GM12864 (cell line): ENCODE measurements around the gene HNRNPU.
"Not testable (repeated sequence)": the region's sequence is repeated elsewhere in the genome, so short reads cannot be mapped to it uniquely, and the experiment has no call there.

Experiments
- DNase-seq: peaks from one replicate; pipeline ENCODE4 v3.0.0-alpha.2; 2011; ENCODE audit warnings: low read depth
- H3K4me3 ChIP-seq: 2 replicates; pipeline ENCODE4 v1.5.1; 2011; ENCODE audit warnings: mild to moderate bottlenecking, low read depth, low read length, control low read depth
- TF ChIP-seq, protein P1 (sequence below): IDR thresholded peaks from 2 replicates; pipeline ENCODE4 v1.5.1; 2011; ENCODE audit warnings: low read depth, mild to moderate bottlenecking, moderate library complexity, low read length, control low read depth, inconsistent platforms; ENCODE audit errors: missing control alignments

The HNRNPU gene

DNA sequence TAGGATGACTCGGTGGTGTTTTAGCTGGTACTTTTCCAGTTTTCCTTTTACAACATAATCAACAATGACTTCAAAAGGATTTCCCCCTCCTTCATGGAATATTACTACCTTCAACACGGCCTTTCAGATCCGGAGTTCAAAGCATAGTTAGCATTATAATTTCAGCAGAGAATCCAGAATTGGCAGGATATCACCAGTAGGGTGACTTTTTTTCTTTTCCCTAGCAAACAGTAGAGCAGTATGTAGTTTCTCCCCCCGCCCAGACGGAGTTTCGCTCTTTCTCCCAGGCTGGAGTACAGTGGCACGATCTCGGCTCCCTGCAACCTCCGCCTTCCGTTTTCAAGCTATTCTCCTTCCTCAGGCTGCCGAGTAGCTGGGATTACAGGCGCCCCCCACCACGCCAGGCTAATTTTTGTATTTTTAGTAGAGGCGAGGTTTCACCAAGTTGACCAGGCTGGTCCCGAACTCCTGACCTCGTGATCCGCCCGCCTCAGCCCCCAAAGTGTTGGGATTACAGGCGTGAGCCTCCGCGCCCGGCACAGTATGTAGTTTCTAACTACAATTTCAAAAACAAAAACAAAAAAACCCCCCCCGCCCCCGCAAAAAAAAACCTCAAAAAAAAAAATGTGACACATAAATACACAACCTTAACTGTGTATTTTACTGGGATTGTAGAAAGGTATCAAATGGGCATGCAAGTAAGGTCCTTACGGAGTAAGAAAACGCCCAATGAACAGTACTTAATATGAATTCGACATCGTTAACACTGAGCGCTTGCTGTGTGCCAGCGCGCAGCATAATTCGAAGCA is 30.4 kb downstream of the HNRNPU start:
- no peak for DNase-seq
- TF ChIP-seq, protein P1, sequence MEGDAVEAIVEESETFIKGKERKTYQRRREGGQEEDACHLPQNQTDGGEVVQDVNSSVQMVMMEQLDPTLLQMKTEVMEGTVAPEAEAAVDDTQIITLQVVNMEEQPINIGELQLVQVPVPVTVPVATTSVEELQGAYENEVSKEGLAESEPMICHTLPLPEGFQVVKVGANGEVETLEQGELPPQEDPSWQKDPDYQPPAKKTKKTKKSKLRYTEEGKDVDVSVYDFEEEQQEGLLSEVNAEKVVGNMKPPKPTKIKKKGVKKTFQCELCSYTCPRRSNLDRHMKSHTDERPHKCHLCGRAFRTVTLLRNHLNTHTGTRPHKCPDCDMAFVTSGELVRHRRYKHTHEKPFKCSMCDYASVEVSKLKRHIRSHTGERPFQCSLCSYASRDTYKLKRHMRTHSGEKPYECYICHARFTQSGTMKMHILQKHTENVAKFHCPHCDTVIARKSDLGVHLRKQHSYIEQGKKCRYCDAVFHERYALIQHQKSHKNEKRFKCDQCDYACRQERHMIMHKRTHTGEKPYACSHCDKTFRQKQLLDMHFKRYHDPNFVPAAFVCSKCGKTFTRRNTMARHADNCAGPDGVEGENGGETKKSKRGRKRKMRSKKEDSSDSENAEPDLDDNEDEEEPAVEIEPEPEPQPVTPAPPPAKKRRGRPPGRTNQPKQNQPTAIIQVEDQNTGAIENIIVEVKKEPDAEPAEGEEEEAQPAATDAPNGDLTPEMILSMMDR, result peak; percentile 20
- peak overlapping the region; percentile 72 for H3K4me3 ChIP-seq

DNA sequence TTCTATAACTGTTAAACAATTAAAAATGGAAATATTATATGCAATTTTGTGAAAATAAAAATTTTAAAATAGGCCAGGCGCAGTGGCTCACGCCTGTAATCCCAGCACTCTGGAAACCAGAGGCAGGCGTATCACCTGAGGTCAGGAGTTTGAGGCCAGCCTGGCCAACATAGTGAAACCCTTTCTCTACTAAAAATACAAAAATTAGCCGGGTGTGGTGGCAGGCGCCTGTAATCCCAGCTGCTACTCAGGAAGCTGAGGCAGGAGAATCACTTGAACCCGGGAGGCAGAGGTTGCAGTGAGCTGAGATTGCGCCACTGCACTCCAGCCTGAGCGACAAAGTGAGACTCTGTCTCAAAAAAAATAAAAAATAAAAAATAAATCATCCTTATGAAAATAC is 31.1 kb downstream of the HNRNPU start:
- peak overlapping the region; percentile 72; the same call in 1 of the 2 replicates for H3K4me3 ChIP-seq
- not testable (repeated sequence) for DNase-seq

DNA sequence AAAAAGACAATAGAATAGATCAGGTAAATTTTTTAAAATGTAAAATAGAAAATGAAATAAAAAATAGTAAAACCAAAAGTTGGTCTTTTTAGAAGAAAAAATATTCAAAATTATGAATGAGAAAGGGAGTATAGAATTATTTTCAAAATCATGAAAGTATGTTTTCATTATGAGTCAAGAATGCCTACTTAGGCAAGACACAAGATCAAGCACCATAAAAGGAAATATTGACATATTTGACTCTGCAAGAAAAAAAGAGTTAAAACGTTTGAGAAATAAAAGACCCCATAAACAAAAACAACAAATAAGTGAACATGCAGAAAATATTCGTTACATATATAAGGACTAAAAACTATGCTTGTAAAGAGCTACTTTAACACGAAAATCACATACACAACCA is 33.7 kb downstream of the HNRNPU start:
- H3K4me3 ChIP-seq, result no peak overlapping the region
- TF ChIP-seq, protein P1, result no peak
- no peak for DNase-seq

DNA sequence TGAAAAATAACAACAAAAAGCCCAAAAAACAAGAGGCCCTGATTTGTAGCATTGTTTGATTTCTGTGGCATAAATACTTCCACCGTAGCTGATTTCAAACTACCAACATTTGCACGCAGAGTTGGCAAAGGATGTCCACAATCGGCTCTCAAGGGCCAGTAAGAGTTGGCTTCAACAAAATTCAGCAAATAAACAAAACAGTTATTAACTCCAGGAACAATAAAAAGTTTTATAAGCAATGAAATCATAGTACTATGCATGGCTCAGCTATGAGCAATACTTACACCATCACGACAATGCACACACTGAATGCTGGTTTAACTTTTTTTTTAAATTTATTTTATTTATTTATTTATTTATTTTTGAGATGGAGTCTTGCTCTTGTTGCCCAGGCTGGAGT is 37.6 kb downstream of the HNRNPU start:
- H3K4me3 ChIP-seq, result no peak overlapping the region
- TF ChIP-seq, protein P1, result no peak
- no peak for DNase-seq

DNA sequence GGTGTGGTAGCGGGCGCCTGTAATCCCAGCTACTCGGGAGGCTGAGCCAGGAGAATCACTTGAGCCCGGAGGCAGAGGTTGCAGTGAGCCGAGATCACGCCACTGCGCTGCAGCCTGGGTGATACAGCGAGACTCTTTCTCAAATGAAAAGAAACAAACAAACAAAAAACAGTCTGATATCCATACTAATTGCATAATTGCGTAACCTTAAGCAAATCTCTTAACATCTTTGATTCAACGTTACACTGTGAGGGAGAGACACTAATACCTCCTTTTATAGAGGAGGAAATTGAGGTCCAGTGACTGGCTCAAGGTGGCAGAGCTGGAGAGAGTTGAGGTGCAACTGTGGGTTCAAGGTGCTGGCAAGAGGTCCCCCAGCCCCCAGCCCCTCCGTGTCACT is 41.5 kb downstream of the HNRNPU start:
- DNase-seq, result no peak
- TF ChIP-seq, protein P1, result no peak
- no peak overlapping the region for H3K4me3 ChIP-seq

DNA sequence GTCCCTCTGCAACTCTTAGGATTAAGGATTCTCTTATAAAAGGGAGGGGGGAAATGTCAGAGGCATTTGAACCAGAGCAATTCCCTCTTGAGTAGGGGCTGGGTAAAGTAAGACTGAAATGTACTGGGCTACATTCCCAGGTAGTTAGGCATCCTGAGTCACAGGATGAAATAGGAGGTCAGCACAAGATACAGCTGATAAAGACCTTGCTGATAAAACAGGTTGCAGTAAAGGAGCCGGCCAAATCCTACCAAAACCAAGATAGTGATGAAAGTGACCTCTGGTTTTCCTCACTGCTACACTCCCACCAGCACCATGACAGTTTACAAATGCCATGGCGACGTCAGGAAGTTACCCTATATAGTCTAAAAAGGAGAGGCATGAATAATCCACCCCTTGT is 43.2 kb downstream of the HNRNPU start:
- no peak for DNase-seq
- TF ChIP-seq, protein P1, result no peak

DNA sequence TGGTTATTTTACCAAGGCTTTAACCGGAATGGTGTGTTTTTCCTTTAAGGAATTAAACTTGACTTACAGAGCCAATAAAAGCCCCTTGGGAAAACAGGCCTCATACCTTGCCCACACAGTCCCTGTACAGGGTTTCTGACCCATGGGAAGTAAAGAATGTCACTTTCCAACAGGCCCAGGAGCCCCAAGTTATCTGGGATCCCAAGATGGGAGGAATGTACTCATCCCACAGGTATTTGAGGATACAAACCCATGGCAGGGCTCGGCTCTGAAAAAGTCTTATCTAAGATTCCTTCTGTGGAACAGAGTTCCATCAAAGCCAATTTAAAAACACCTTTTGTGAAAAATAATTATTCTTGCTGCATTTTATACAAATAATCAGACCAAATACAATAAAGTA is 44.2 kb downstream of the HNRNPU start:
- TF ChIP-seq, protein P1, result no peak
- H3K4me3 ChIP-seq, result no peak overlapping the region
- no peak for DNase-seq

More for the DNA sequence above, 43.2 kb downstream of the HNRNPU start:
- no peak overlapping the region for H3K4me3 ChIP-seq
